Measurements from ENCODE around the gene CALCOCO1.

The CALCOCO1 gene

GRCh38 chr12:53738406-53739213 is 11.4 kb upstream of the CALCOCO1 start:
- TF ChIP-seq CTCF (IDR thresholded peaks at IDR 0.05; ENCODE audit: low read depth, low read length), result no peak
- no peak for DNase-seq (ENCODE audit: extremely low read depth, low read depth)

- no peak for DNase-seq (ENCODE audit: extremely low read depth, low read depth)
- no peak for TF ChIP-seq CTCF (IDR thresholded peaks at IDR 0.05; ENCODE audit: low read depth, low read length)
Measured at GRCh38 chr12:53737951-53738405, 10.7 kb upstream of the CALCOCO1 start.

GRCh38 chr12:53737093-53737808 is 10.0 kb upstream of the CALCOCO1 start:
- DNase-seq (ENCODE audit: extremely low read depth, low read depth), result no peak
- TF ChIP-seq CTCF (IDR thresholded peaks at IDR 0.05; ENCODE audit: low read depth, low read length), result no peak

- TF ChIP-seq CTCF (IDR thresholded peaks at IDR 0.05; ENCODE audit: low read depth, low read length), result no peak
Measured at GRCh38 chr12:53736592-53736991, 9.3 kb upstream of the CALCOCO1 start.

GRCh38 chr12:53735556-53735955 is 8.3 kb upstream of the CALCOCO1 start:
- DNase-seq (ENCODE audit: extremely low read depth, low read depth), result no peak
- TF ChIP-seq CTCF (IDR thresholded peaks at IDR 0.05; ENCODE audit: low read depth, low read length), result no peak

More at GRCh38 chr12:53736592-53736991, 9.3 kb upstream of the CALCOCO1 start:
- no peak for DNase-seq (ENCODE audit: extremely low read depth, low read depth)

- no peak for TF ChIP-seq CTCF (IDR thresholded peaks at IDR 0.05; ENCODE audit: low read depth, low read length)
- no peak for DNase-seq (ENCODE audit: extremely low read depth, low read depth)
Measured at GRCh38 chr12:53734425-53734824, 7.2 kb upstream of the CALCOCO1 start.

GRCh38 chr12:53733807-53734200 is 6.6 kb upstream of the CALCOCO1 start:
- no peak for TF ChIP-seq CTCF (IDR thresholded peaks at IDR 0.05; ENCODE audit: low read depth, low read length)
- no peak for DNase-seq (ENCODE audit: extremely low read depth, low read depth)

Data from AG09319 (cell line).